Measurements from ENCODE around the gene ZNF710. TPM values are rescaled to one million over a fixed set of nuclear protein-coding genes. Genes with fewer than 3 reads are reported as not detected.

Gene ZNF710
- total and polyA plus RNA-seq, 10 donors, result 12.5 to 66.4 (median 30.2) TPM

GRCh38 chr15:90019611-90020010 lies 18.5 kb downstream of the ZNF710 start:
- Histone ChIP-seq H3K27ac (peak overlapping the region in 7 of 8 donors; percentile 65 to 93 (median 81)), H3K9me3 (no peaks in the 10 kb centered on the region), H3K36me3 (no peaks in the 10 kb centered on the region), H3K27me3 (replicated peaks in 1 of 7) (no peaks in the 10 kb centered on the region), H3K4me3 (peak overlapping the region in 2 of 8 donors; percentile 10 to 49), H3K4me1 (peaks cover 6 to 99% (median 49%) of the 10 kb centered on the region in 6 donors)
- TF ChIP-seq POLR2A (IDR thresholded peaks at IDR 0.05) (no peak), POLR2AphosphoS5 (IDR thresholded peaks at IDR 0.05) (no peak)
- TF ChIP-seq, protein P1, sequence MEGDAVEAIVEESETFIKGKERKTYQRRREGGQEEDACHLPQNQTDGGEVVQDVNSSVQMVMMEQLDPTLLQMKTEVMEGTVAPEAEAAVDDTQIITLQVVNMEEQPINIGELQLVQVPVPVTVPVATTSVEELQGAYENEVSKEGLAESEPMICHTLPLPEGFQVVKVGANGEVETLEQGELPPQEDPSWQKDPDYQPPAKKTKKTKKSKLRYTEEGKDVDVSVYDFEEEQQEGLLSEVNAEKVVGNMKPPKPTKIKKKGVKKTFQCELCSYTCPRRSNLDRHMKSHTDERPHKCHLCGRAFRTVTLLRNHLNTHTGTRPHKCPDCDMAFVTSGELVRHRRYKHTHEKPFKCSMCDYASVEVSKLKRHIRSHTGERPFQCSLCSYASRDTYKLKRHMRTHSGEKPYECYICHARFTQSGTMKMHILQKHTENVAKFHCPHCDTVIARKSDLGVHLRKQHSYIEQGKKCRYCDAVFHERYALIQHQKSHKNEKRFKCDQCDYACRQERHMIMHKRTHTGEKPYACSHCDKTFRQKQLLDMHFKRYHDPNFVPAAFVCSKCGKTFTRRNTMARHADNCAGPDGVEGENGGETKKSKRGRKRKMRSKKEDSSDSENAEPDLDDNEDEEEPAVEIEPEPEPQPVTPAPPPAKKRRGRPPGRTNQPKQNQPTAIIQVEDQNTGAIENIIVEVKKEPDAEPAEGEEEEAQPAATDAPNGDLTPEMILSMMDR (IDR thresholded peaks at IDR 0.05 in 8 of 11, conservative IDR thresholded peaks at IDR 0.05 in 3 of 11), result no peak
- WGBS, 5 donors, result 55 to 73% (median 70%) methylated on average over 8 of the region's 8 CpGs
- DNase-seq, result no peak
- intact Hi-C loops (cut with DNase I; ENCODE audit: low total_unique reads), result no loop called here

GRCh38 chr15:90020021-90020735 lies 19.1 kb downstream of the ZNF710 start:
- intact Hi-C loops (cut with DNase I; ENCODE audit: low total_unique reads), result no loop called here
- Histone ChIP-seq H3K27me3 (replicated peaks in 1 of 7) (no peaks in the 10 kb centered on the region), H3K9me3 (no peaks in the 10 kb centered on the region), H3K36me3 (no peaks in the 10 kb centered on the region), H3K4me1 (peaks cover 6 to 99% (median 49%) of the 10 kb centered on the region in 6 donors), H3K4me3 (peak overlapping the region in 3 of 8 donors; percentile 0 to 49 (median 10)), H3K27ac (peak overlapping the region; percentile 14 to 93 (median 78))
- WGBS, 5 donors, result 30 to 40% (median 35%) methylated on average over 17 to 18 of the region's 18 CpGs
- TF ChIP-seq POLR2AphosphoS5 (IDR thresholded peaks at IDR 0.05), result peak; percentile 46 to 72 (median 56)
- no peak for TF ChIP-seq POLR2A (IDR thresholded peaks at IDR 0.05)
- DNase-seq, result peak; percentile 84

DNA sequence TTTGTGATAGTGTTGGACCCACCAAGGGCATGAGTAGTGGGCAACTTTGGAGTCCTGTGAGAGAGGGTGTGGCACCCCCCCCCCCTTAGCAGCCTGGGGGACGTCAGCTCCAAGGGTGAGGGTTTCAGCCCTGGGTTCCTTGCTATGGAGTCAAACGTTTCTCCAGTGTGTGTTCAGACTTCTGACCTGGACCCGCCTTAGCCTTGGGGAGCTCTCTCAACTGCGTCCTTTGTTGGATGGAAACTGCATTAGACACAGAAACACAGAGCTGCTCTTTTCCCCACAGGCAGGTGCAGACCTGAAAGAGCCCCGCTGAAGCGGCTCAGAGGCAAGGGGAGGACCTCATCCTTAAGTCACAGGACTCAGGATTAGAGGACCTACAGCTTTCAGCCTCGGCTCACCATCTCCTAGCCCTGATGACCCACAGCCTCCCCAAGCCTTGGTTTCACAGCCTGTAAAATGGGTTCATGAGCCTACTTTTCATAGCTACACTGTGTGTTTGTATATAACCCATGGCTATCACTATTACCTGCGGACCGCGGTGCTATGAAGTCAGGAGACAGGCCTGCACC lies 19.9 kb downstream of the ZNF710 start:
- no peak for DNase-seq
- no peaks in the 10 kb centered on the region for H3K36me3 ChIP-seq
- no peaks in the 10 kb centered on the region for H3K27me3 ChIP-seq (replicated peaks in 1 of 7)
- intact Hi-C loops (cut with DNase I; ENCODE audit: low total_unique reads), result no loop called here
- TF ChIP-seq POLR2AphosphoS5 (IDR thresholded peaks at IDR 0.05) (no peak), POLR2A (IDR thresholded peaks at IDR 0.05) (no peak)
- TF ChIP-seq, protein P1 (IDR thresholded peaks at IDR 0.05 in 8 of 11, conservative IDR thresholded peaks at IDR 0.05 in 3 of 11), result no peak
- no peak overlapping the region for H3K4me3 ChIP-seq
- H3K4me1 ChIP-seq, result peaks cover 6 to 99% (median 49%) of the 10 kb centered on the region in 6 donors
- no peaks in the 10 kb centered on the region for H3K9me3 ChIP-seq
- WGBS, 5 donors, result 80 to 89% (median 88%) methylated on average over 9 to 10 of the region's 10 CpGs
- H3K27ac ChIP-seq, result peak overlapping the region in 6 of 8 donors; percentile 14 to 93 (median 81)

GRCh38 chr15:90022345-90022744 lies 21.2 kb downstream of the ZNF710 start:
- H3K27me3 ChIP-seq (replicated peaks in 1 of 7), result no peaks in the 10 kb centered on the region

More at GRCh38 chr15:90022345-90022744, 21.2 kb downstream of the ZNF710 start:
- Histone ChIP-seq H3K4me1 (peaks cover 6 to 99% (median 45%) of the 10 kb centered on the region in 6 donors), H3K36me3 (no peaks in the 10 kb centered on the region), H3K9me3 (peaks cover 0 to under 1% (median 0%) of the 10 kb centered on the region in 8 donors), H3K27ac (peak overlapping the region in 2 of 8 donors; percentile 86 to 93), H3K4me3 (no peak overlapping the region)
- no peak for DNase-seq
- 91 to 97% (median 94%) methylated on average over 6 of the region's 6 CpGs for WGBS, 5 donors
- intact Hi-C loops (cut with DNase I; ENCODE audit: low total_unique reads), result no loop called here
- TF ChIP-seq POLR2AphosphoS5 (IDR thresholded peaks at IDR 0.05), result no peak
- TF ChIP-seq POLR2A (IDR thresholded peaks at IDR 0.05), result no peak
- TF ChIP-seq, protein P1 (IDR thresholded peaks at IDR 0.05 in 8 of 11, conservative IDR thresholded peaks at IDR 0.05 in 3 of 11), result no peak
